Right renal cortex interstitium (tissue), 3 donors: ENCODE results near the gene NAXE. TPM values are rescaled to one million over a fixed set of nuclear protein-coding genes. Genes with fewer than 3 reads are reported as not detected.
"Not testable (repeated sequence)": the region's sequence is repeated elsewhere in the genome, so short reads cannot be mapped to it uniquely, and the experiment has no call there.

Source experiments
- DNase-seq, 3 donors: peaks; one replicate each; pipeline ENCODE4 v3.0.0-alpha.2; 2013; ENCODE audit warnings: low read depth in 3 of 3, low spot score in 2 of 3
- polyA plus RNA-seq, 3 donors: library from polyadenylated mRNA; unstranded; fragments of 120-200 nt; gene quantifications; one replicate each; pipeline ENCODE4 v1.2.1, GENCODE V29; 2013; ENCODE audit not compliant: insufficient read length in 3 of 3

NAXE gene
- polyA plus RNA-seq, 3 donors, result 75.4 to 80.4 (median 80.3) TPM

DNA sequence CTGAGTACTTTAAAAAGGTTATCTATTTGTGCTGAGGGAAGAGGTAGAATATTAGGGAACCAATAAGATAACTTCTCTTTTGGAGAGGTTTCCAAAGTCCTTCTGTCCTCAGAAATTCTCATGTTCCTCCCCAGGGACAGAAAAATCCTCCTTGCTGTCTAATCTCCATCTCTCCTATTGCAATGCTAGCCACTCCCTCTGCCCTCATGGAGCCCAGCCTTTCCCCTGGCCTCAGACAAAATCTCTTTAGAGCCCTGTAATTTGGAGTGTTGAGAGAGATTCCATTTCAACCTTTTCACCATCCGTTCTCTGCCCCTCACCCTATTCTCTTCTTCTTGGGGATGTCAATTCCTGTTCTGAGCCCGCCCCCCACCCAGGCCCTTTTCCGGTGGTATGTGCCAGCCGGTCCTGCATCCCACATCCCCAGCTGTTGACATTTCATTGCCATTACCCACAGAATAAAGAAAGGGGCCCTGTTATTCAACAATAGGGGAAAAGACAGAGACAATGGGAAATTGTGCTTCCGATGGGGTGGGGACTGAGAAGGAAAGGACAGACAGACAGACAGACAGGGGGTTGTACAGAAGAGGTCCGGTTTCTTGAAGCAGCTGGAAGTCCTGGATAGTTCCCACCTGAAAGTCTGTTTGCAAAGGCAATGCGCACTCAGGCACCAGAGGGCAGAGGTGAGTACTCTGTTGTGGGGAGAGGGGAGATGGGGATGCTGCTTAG is 27.4 kb downstream of the NAXE start, which contains the start of gene HAPLN2:
Gene HAPLN2 (plus strand): TSS at position 563 of the 729 bp plus-strand sequence. CDS start 4,076 bp downstream, outside the sequence.
- no peak for DNase-seq

DNA sequence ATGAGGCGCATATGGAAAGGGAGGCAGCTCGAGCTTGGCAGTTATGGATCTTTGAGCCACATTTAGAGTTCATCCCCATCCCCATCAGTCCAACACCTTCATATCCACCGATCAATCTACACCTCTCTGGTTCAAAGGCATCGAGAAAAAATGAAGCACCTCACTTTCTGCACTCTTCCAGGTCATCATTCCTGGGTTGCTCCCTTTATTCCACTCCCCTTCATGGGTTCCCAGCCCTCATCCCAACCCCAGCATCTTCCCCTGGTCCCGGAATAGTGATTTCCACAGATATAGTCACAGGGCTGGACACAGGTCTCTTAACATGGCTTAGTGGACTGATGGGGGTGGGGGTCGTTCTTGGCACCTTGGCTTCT is 28.0 kb downstream of the NAXE start:
- no peak for DNase-seq

DNA sequence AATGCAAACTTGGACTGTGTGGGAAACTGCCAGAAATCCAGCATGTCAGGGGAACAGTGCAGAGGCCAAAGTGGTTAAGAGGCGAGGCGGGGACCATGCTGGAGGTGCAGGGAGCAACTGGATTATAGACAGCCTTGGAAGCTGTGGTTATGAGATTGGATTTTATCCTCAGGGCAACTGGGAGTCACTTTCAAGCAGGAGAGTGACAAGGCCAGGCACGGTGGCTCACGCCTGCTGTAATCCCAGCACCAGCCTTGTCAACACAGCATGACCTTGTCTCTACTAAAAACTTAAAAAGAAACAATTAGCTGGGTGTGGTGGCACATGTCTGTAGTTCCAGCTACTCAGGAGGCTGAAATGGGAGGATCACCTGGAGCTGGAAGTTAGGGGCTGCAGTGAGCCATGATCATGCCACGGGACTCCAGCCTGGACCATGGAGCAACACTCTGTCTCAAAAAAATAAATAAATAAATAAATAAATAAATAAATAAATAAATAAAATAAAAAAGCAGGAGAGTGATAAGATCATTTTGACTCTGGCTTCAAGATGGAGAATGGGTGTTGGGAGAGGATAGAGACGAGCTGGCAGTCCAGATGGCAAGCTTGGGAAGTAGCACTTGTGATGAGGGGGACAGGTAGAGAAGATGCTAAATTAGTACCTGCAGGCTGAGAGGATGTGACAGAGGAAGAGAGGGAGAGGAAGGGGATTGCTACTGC is 31.2 kb downstream of the NAXE start:
- DNase-seq, result no peak

DNA sequence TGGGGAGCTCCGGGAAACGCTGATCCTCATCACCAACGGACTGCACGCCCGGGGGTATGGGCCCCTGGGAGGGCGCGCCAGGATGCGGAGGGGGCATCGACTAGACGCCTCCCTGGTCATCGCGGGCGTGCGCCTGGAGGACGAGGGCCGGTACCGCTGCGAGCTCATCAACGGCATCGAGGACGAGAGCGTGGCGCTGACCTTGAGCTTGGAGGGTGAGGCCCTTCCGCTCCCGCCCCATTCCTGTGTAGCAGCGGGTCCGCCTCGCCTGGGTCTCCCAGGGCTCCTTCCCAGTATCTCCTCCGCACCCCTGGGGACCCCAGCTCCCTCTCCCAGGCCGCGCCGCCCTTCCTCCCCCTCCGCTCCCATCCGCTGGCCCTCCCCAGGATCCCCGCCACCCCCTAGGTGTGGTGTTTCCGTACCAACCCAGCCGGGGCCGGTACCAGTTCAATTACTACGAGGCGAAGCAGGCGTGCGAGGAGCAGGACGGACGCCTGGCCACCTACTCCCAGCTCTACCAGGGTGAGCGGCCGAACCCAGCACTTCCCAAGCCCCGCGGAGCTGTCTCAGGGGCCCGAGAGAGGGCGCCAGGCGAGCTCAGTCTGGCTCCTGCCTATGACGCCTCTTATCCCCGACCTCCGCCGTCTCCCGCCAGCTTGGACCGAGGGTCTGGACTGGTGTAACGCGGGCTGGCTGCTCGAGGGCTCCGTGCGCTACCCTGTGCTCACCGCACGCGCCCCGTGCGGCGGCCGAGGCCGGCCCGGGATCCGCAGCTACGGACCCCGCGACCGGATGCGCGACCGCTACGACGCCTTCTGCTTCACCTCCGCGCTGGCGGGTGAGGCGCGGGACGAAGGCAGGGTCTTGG is 32.6 kb downstream of the NAXE start:
- no peak for DNase-seq

DNA sequence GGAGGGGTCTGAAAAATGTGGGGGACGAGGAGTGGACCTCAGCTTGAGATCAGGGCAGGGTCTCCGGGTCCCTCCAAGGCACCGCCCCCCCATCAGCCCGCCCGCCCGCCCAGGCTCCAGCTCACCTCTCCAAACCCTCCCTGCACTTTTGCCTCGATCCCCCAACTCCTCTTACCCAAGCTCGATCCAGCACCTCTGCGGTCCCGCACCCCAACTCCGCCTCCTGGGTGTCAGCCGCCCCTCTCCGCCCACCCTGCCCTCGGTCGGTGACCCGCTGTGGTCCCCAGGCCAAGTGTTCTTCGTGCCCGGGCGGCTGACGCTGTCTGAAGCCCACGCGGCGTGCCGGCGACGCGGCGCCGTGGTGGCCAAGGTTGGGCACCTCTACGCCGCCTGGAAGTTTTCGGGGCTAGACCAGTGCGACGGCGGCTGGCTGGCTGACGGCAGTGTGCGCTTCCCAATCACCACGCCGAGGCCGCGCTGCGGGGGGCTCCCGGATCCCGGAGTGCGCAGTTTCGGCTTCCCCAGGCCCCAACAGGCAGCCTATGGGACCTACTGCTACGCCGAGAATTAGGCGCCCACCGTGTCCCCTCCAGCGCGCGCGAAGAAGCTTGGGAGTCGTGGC is 33.3 kb downstream of the NAXE start:
- DNase-seq, result no peak

DNA sequence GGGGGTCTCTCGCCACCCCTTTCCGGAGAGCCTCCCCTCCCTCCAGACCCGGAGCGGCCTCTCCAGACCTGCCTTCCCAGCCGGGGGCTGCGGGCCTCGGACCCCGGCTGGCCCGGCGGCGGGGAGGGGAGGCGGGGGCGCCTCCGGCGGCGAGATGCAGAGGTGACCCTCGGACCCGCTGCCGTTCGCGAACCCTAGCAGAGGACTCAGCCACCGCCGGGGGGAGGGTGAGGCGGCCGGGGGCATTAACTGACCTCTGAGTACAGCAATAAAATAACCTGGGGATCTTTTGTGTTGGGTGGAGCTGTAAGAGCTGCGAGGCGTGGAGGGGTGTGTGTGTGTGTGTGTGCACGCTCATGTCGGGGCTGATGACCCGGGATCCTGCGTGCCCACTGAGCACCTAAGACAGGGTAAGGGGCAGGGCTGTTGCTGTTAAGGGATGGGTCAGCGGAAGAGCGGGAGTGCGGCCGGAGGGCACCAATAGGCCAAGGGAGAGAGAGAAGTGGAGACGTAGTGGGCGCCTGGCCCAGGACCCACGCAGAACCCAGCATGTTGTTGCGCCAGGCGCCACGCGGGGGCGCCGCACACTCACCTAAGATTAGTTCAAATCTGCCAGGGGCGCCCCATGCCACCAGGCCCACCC is 34.0 kb downstream of the NAXE start:
- DNase-seq, result no peak

DNA sequence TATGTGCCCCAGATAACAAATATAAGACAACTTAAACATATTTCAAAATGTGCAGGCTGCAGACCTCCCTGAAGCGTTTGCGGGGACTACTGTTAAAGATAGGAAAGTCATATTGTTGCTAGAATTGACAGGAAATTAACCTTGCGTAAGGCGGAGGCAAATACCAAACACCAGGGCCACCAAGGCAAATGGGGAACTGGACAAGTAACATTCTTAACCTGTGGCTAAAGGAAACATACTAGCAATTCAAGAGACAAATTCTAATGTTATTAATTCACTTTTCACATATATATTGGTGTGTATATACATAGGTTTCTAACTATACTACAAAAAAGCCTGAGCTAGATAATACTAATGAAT is 34.5 kb downstream of the NAXE start:
- no peak for DNase-seq

DNA sequence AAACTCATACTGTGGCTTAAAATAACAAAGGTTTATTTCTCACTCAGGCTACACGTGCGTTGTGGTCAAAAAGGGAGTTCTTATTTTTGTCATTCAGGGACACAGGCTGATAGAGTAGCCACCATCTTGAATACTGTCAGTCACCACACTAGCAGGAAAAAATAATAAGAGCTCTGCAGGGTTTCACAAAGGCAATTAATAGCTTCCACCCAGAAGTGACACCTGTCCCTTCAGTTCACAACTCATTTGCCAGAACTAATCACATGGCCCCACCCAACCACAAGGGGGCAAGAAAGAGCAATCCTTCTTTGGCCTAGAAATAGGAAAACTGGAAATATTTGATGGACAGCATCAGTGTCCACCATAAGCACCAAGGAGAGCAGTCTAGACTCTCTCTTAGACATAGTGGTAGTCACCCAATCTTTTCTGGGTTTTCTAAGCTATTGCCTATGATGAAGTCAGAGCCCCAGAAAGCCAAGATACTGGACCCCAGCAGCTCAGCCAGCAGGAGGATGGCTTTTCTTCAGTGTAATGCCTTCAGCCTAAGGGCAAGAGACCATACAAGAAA is 35.8 kb downstream of the NAXE start:
- no peak for DNase-seq

DNA sequence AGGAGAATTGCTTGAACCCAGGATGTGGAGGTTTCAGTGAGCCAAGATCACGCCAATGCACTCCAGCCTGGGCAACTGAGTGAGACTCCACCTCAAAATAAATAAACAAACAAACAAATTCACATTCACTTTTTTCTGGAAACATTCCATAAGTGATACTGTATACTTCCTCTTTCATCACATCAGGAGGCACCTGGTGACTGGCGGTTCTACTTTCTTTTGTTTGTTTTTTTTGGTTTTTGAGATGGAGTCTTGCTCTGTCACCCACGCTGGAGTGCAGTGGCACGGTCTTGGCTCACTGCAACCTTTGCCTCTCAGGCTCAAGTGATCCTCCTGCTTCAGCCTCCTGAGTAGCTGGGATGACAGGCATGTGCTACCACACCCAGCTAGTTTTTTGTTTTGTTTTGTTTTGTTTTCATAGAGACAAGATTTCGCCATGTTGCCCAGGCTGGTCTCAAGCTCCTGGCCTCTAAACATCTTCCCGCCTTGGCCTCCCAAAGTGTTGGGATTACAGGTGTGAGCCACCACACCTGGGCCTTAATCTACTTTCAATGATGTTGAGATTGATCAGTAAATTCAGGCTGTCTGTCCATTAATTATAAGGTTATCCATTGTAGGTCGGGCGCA is 38.4 kb downstream of the NAXE start:
- no peak for DNase-seq

DNA sequence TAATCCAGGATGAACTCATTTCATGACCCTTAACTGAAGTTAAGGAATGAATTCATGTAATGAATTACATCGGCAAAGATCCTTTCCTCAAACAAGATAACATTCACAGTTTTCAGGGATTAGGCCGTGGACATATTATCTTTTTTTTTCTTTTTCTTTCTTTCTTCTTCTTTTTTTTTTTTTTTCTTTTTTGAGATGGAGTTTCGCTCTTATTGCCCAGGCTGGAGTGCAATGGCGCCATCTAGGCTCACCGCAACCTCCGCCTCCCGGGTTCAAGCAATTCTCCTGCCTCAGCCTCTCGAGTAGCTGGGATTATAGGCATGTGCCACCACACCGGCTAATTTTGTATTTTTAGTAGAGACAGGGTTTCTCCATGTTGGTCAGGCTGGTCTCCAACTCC is 39.6 kb downstream of the NAXE start:
- DNase-seq, result not testable (repeated sequence)

DNA sequence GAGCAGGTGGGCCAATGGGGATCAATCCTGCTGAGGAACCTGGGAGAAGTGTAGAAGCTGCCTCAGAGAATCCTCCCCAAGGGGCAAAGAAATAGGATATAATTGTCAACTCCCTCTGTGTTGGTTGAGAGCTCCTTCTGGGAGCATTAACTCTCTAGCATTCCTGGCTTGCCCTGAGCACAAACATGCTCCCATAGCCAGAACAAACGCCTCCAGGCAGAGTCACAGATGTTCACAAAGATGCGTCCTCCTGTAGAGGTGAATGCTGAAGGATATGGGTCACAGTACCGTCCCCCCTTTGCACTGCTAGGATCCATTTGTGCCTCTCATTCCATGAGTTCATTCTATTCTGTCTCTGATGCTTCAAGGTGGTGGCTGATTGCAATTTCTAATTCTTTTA is 40.8 kb downstream of the NAXE start:
- no peak for DNase-seq

DNA sequence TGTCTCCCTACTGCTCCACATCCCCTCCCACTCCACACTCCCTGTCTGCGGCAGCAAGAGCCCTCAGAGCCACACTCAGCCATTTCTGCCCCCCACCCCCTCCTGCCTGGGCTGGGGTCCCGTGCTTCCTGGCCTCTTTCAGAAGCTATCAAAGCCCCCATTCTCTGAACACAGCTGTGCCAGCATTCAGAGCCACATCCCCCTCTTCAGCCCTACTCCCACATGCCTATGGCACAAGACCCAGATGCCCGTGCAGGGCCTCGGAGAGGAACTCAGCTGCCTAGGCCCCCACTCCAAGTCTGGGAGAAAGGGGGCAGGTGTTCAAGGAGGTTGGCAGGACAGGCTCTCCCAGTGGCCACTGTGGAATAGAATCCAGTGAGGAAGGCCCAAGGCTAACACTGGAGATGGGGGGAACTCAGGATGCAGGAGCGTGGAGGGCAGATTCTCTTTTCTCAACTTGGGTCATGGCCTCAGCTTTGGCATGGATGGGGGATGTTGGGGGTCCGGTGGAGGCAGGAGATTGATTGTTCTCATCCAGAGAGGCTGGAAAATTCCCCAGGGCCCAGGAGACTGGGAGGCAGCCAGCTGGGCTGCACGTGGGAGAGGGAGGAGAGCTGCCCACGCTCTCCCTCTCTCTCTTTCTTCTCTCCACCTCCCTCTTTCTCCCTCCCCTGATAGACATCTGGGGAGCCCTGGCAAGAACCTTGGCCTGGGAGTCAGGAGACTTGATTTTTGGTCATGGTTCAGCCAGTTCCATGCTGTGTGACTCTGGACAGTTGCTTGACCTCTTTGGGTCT is 46.8 kb downstream of the NAXE start:
- no peak for DNase-seq

DNA sequence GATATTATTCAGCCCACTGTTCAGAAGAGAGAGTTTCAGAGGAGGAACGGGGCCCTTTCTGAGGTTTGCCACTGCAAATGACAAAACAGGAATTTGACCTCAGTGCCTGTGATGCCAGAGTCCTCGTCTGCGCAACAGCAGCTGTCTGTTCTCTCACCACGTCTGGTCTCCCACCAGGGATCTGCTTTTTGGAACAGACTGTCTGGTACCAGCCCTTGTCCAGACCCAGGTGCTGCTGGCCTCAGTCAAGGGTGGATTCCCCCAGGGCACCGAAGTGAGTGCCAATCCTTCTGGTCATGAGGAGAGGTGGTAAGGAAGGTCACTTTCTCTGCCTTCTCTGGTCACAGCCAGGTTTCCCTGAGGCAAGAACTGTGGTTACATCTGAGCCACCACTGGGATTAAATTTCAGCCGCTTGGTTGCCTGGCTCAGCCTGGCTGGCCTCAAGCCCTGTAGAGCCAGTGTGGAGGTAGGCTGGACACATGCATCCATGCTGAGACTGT is 48.1 kb downstream of the NAXE start:
- DNase-seq, result no peak

DNA sequence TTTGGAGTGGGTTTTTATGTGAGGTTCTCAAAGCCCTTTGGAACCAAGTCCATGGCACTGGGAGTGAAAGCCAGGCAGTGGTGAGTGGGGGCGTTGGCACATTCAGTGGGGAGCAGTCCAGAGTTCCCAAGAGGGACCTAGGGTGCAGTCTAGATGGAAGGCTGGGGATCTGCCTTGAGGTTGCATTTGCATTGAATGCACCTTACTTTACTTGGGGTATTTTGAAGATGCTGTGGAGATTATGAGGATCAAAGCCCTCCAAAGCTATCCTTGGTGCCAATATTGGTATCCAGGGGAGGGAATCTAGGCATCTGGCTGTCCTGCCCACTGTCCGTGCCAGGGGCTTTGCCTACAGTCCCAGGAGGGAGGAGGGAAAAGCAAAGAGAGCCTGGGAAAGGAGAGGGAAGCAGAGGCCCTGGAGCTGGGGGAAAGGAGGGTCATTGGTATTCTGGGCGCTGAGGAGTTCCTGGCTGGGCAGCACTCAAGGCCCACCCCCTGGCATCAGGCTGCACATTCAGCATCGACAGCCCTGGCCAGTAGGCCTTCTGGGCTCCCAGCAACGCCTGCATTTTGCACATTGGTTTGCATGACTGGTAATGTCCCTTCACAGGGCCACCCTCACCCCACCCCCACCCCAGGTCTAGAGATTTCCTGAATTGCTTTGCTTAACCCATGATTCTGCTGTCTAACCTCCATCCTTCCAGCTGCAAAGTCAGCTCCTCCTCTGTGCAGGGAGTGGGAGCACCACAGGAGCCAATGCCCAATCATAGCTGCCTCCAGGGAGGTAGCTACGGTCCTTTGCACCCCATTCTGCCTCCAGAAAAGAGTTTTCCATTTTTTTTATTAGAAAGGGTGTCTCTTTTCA is 49.5 kb downstream of the NAXE start:
- DNase-seq, result no peak

DNA sequence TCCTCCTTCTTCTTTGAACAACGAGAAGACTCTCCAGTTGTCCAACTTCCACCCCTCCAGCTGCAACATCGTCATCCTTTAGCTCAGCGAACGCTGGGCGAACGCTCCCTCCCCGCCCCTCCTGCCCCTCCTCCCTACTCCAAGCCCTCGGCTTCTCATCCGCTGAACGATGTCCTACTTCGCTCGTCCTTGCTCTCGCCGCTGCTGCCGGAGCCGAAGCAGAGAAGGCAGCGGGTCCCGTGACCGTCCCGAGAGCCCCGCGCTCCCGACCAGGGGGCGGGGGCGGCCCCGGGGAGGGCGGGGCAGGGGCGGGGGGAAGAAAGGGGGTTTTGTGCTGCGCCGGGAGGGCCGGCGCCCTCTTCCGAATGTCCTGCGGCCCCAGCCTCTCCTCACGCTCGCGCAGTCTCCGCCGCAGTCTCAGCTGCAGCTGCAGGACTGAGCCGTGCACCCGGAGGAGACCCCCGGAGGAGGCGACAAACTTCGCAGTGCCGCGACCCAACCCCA is 50.2 kb downstream of the NAXE start, which contains the start of gene BCAN:
Gene BCAN (plus strand): TSS at position 357 of the 504 bp plus-strand sequence. CDS start 3,938 bp downstream, outside the sequence.
- DNase-seq, result no peak

DNA sequence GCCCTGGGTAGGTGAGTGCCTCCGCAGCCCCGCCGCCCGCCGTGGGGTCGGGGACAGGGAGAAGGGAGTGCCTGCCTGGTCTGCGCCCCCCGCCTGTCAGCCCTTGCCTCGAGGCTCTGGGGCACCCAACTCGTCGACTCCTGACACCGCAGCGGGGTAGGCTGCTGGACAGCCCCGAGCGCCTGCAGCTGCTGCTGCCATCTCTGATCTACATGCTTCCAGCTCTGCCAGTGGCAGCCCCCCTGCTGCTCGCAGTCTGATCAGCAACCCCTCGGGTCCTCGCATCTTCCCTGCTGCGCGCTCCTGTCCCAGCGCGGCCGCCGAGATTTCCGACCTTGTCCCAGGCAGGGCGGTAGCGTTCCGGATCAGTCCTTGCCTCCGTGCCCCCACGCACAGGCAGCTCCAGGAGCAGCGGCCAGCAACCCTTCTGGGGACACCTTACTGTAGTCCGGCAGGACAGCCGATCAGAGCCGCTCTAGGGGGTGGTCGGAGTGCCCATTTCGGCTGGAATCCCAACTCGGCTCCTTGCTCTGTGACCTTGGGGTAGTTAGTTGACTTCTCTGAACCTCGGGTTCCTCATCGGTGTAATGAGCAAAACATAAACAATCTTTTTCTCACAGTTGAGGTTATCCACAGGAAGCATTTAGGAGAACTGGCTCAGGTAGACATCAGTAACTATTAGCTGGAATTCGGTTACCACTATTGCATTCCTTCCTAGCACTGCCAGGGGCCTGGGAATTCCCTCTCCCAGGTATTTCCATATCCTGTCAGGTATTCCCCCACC is 50.9 kb downstream of the NAXE start:
- no peak for DNase-seq
